Cerebellar cortex (tissue), 1 donor: ENCODE results near the gene PHETA1.

Experiments
- DNase-seq: peaks from one replicate; pipeline ENCODE4 v3.0.0-alpha.2; 2015; ENCODE audit warnings: low spot score

The PHETA1 gene

GRCh38 chr12:111368788-111369495 is at the start of gene PHETA1:
PHETA1 (minus strand) TSS chr12:111369095; CDS start chr12:111363427, 5,668 bp downstream.
- peak; percentile 91 for DNase-seq

- DNase-seq = no peak
These were observed 49.6 kb upstream of the PHETA1 start for GRCh38 chr12:111418594-111418880.

- no peak for DNase-seq
These were observed 49.1 kb upstream of the PHETA1 start for GRCh38 chr12:111417784-111418593.

GRCh38 chr12:111417290-111417689 is 48.4 kb upstream of the PHETA1 start:
- DNase-seq = no peak

GRCh38 chr12:111414711-111415252 is 45.9 kb upstream of the PHETA1 start:
- DNase-seq = no peak

GRCh38 chr12:111413442-111414086 is 44.7 kb upstream of the PHETA1 start:
- no peak for DNase-seq

GRCh38 chr12:111412830-111413441 is 44.0 kb upstream of the PHETA1 start:
- no peak for DNase-seq

GRCh38 chr12:111412007-111412829 is 43.3 kb upstream of the PHETA1 start:
- DNase-seq = no peak

- no peak for DNase-seq
These were observed 42.4 kb upstream of the PHETA1 start for GRCh38 chr12:111411185-111411764.

- DNase-seq = no peak
These were observed 41.7 kb upstream of the PHETA1 start for GRCh38 chr12:111410431-111411184.

GRCh38 chr12:111409780-111410430 is 41.0 kb upstream of the PHETA1 start:
- no peak for DNase-seq

- DNase-seq = no peak
These were observed 40.5 kb upstream of the PHETA1 start for GRCh38 chr12:111409403-111409779.

- DNase-seq = no peak
These were observed 39.9 kb upstream of the PHETA1 start for GRCh38 chr12:111408686-111409402.

GRCh38 chr12:111408116-111408440 is 39.2 kb upstream of the PHETA1 start:
- no peak for DNase-seq

- no peak for DNase-seq
These were observed 38.7 kb upstream of the PHETA1 start for GRCh38 chr12:111407377-111408115.

- DNase-seq = no peak
These were observed 37.8 kb upstream of the PHETA1 start for GRCh38 chr12:111406474-111407376.

GRCh38 chr12:111405859-111406473 is 37.1 kb upstream of the PHETA1 start, which contains the start of gene SH2B3:
SH2B3 (plus strand) TSS chr12:111405923; CDS start chr12:111418146, 12,223 bp downstream.
- no peak for DNase-seq
